ENCODE measurements around the gene CSF2.

Gene CSF2

DNA sequence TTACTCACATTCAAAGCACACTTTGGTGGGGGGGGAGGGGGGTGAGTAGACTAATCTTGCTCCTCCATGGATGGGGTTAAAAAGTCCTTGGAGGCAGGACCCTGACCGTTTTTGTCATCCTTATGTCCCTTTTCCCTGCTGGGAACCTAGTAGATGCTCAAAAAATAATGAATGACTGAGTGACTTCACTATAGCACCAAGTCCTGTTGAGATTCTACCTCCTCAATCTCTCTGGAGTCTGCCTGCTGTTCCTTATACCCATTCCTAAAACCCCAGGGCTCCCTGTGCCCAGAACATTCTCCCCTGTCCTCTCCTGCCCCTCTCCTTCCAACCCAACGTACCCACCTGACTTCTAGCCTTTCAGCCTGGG is 2.3 kb upstream of the CSF2 start:
- Histone ChIP-seq H3K4me1 (ENCODE audit: control insufficient read depth, low read length) (no peaks in the 10 kb centered on the region), H4K20me1 (ENCODE audit: control insufficient read depth, insufficient read depth, low read depth, low read length) (no peaks in the 10 kb centered on the region), H3K9me3 (ENCODE audit: control insufficient read depth, insufficient read depth, low read length) (no peaks in the 10 kb centered on the region), H3K36me3 (ENCODE audit: control insufficient read depth, low read length) (no peaks in the 10 kb centered on the region), H3K27ac (ENCODE audit: low read depth, low read length) (no peak overlapping the region), H3F3A (ENCODE audit: control insufficient read depth, insufficient read depth) (no peaks in the 10 kb centered on the region), H3K4me2 (ENCODE audit: low read length) (no peak overlapping the region), H3K27me3 (ENCODE audit: control insufficient read depth, low read length) (no peaks in the 10 kb centered on the region; the same call in 1 of the 2 replicates), H3K79me2 (ENCODE audit: control insufficient read depth, low read length) (no peaks in the 10 kb centered on the region), H3K9me2 (replicated peaks; ENCODE audit: control insufficient read depth, low read length) (no peaks in the 10 kb centered on the region), H3K4me3 (ENCODE audit: low read length) (no peak overlapping the region)
- no peak for TF ChIP-seq EZH2phosphoT487 (IDR thresholded peaks at IDR 0.05; ENCODE audit: borderline replicate concordance, low read length)

DNA sequence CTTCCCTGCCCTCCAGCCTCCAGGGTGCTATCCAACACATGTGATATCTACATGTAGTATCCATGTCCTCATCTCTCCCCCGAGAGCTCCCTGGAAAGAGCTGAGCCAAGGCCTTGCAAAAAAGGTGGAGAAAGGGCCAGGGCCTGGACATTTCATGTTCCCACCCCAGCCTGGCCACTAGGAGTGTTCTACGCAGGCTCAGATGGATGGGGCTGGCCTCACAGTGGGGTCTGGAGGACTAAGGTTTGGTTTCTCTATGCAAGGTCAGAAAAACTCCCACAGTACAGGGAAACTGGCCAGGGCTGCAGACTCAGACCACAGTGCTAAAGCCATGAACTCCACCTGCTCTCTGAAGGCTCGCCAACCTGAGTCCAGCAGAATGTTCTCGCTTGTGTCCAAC is 1.5 kb upstream of the CSF2 start:
- no peaks in the 10 kb centered on the region for H4K20me1 ChIP-seq (ENCODE audit: control insufficient read depth, insufficient read depth, low read depth, low read length)
- no peaks in the 10 kb centered on the region for H3K9me3 ChIP-seq (ENCODE audit: control insufficient read depth, insufficient read depth, low read length)
- no peak for TF ChIP-seq EZH2phosphoT487 (IDR thresholded peaks at IDR 0.05; ENCODE audit: borderline replicate concordance, low read length)
- TF ChIP-seq, protein P1, sequence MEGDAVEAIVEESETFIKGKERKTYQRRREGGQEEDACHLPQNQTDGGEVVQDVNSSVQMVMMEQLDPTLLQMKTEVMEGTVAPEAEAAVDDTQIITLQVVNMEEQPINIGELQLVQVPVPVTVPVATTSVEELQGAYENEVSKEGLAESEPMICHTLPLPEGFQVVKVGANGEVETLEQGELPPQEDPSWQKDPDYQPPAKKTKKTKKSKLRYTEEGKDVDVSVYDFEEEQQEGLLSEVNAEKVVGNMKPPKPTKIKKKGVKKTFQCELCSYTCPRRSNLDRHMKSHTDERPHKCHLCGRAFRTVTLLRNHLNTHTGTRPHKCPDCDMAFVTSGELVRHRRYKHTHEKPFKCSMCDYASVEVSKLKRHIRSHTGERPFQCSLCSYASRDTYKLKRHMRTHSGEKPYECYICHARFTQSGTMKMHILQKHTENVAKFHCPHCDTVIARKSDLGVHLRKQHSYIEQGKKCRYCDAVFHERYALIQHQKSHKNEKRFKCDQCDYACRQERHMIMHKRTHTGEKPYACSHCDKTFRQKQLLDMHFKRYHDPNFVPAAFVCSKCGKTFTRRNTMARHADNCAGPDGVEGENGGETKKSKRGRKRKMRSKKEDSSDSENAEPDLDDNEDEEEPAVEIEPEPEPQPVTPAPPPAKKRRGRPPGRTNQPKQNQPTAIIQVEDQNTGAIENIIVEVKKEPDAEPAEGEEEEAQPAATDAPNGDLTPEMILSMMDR (IDR thresholded peaks at IDR 0.05; ENCODE audit: low read depth, low read length, poor library complexity, severe bottlenecking): no peak
- no peaks in the 10 kb centered on the region; the same call in 1 of the 2 replicates for H3K27me3 ChIP-seq (ENCODE audit: control insufficient read depth, low read length)
- H3K4me2 ChIP-seq (ENCODE audit: low read length): no peak overlapping the region
- no peaks in the 10 kb centered on the region for H3F3A ChIP-seq (ENCODE audit: control insufficient read depth, insufficient read depth)
- no peak overlapping the region for H3K4me3 ChIP-seq (ENCODE audit: low read length)
- no peaks in the 10 kb centered on the region for H3K36me3 ChIP-seq (ENCODE audit: control insufficient read depth, low read length)
- H3K79me2 ChIP-seq (ENCODE audit: control insufficient read depth, low read length): no peaks in the 10 kb centered on the region
- no peaks in the 10 kb centered on the region for H3K9me2 ChIP-seq (replicated peaks; ENCODE audit: control insufficient read depth, low read length)
- H3K4me1 ChIP-seq (ENCODE audit: control insufficient read depth, low read length): no peaks in the 10 kb centered on the region
- H3K27ac ChIP-seq (ENCODE audit: low read depth, low read length): no peak overlapping the region

DNA sequence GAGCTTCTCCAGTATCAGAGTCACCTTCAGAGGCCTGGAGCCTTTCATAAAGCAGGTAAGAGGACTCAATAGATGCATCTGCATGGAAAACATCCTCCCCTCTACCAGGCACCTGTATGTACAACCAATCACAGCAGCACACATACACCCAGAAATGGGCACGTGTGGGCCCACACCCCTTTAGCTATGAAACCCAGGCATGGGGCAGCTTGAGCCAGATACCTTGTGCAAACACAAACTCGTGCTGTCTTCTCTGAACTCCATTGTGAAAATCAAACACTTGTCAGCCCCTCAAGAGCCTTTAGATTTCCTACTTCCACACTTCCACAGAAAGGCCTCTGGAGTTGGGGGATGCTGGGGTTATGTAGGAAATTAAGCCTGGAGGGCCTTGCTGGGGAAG is 1.1 kb upstream of the CSF2 start:
- Histone ChIP-seq H3K36me3 (ENCODE audit: control insufficient read depth, low read length) (no peaks in the 10 kb centered on the region), H3K79me2 (ENCODE audit: control insufficient read depth, low read length) (no peaks in the 10 kb centered on the region), H3K27ac (ENCODE audit: low read depth, low read length) (no peak overlapping the region), H3K9me2 (replicated peaks; ENCODE audit: control insufficient read depth, low read length) (no peaks in the 10 kb centered on the region), H3K4me2 (ENCODE audit: low read length) (no peak overlapping the region), H3K27me3 (ENCODE audit: control insufficient read depth, low read length) (no peaks in the 10 kb centered on the region; the same call in 1 of the 2 replicates), H3F3A (ENCODE audit: control insufficient read depth, insufficient read depth) (no peaks in the 10 kb centered on the region), H3K9me3 (ENCODE audit: control insufficient read depth, insufficient read depth, low read length) (no peaks in the 10 kb centered on the region), H3K4me1 (ENCODE audit: control insufficient read depth, low read length) (no peaks in the 10 kb centered on the region), H3K4me3 (ENCODE audit: low read length) (no peak overlapping the region), H4K20me1 (ENCODE audit: control insufficient read depth, insufficient read depth, low read depth, low read length) (no peaks in the 10 kb centered on the region)
- TF ChIP-seq, protein P1 (IDR thresholded peaks at IDR 0.05; ENCODE audit: low read depth, low read length, poor library complexity, severe bottlenecking): no peak

DNA sequence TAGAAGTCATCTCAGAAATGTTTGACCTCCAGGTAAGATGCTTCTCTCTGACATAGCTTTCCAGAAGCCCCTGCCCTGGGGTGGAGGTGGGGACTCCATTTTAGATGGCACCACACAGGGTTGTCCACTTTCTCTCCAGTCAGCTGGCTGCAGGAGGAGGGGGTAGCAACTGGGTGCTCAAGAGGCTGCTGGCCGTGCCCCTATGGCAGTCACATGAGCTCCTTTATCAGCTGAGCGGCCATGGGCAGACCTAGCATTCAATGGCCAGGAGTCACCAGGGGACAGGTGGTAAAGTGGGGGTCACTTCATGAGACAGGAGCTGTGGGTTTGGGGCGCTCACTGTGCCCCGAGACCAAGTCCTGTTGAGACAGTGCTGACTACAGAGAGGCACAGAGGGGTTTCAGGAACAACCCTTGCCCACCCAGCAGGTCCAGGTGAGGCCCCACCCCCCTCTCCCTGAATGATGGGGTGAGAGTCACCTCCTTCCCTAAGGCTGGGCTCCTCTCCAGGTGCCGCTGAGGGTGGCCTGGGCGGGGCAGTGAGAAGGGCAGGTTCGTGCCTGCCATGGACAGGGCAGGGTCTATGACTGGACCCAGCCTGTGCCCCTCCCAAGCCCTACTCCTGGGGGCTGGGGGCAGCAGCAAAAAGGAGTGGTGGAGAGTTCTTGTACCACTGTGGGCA is 642 bp downstream of the CSF2 start:
- H3F3A ChIP-seq (ENCODE audit: control insufficient read depth, insufficient read depth): no peaks in the 10 kb centered on the region
- TF ChIP-seq, protein P1 (IDR thresholded peaks at IDR 0.05; ENCODE audit: low read depth, low read length, poor library complexity, severe bottlenecking): no peak
- no peak for TF ChIP-seq EZH2phosphoT487 (IDR thresholded peaks at IDR 0.05; ENCODE audit: borderline replicate concordance, low read length)
- H3K27ac ChIP-seq (ENCODE audit: low read depth, low read length): no peak overlapping the region
- H3K9me2 ChIP-seq (replicated peaks; ENCODE audit: control insufficient read depth, low read length): no peaks in the 10 kb centered on the region
- no peaks in the 10 kb centered on the region; the same call in 1 of the 2 replicates for H3K27me3 ChIP-seq (ENCODE audit: control insufficient read depth, low read length)
- H3K36me3 ChIP-seq (ENCODE audit: control insufficient read depth, low read length): no peaks in the 10 kb centered on the region
- no peak overlapping the region for H3K4me3 ChIP-seq (ENCODE audit: low read length)
- H3K9me3 ChIP-seq (ENCODE audit: control insufficient read depth, insufficient read depth, low read length): no peaks in the 10 kb centered on the region
- H3K4me2 ChIP-seq (ENCODE audit: low read length): no peak overlapping the region
- no peaks in the 10 kb centered on the region for H3K4me1 ChIP-seq (ENCODE audit: control insufficient read depth, low read length)
- no peaks in the 10 kb centered on the region for H3K79me2 ChIP-seq (ENCODE audit: control insufficient read depth, low read length)
- H4K20me1 ChIP-seq (ENCODE audit: control insufficient read depth, insufficient read depth, low read depth, low read length): no peaks in the 10 kb centered on the region

Data from DOHH2 (cell line).